KBM-7 (cell line): ENCODE data around the gene RCC2.
"Not testable (repeated sequence)": the region's sequence is repeated elsewhere in the genome, so short reads cannot be mapped to it uniquely, and the experiment has no call there.

Source experiments
- DNase-seq: peaks from one replicate; pipeline ENCODE4 v3.0.0-alpha.2; 2015
- in situ Hi-C: fragments of 300-500 bp; cut with MboI; formaldehyde crosslinking; loops from 2 replicates; pipeline ENCODE4 v1.14.3; 2020; ENCODE audit warnings: low sequenced_read_pairs, low pct_unique_long_range_greater_than_20kb, mixed read lengths

Gene RCC2

DNA sequence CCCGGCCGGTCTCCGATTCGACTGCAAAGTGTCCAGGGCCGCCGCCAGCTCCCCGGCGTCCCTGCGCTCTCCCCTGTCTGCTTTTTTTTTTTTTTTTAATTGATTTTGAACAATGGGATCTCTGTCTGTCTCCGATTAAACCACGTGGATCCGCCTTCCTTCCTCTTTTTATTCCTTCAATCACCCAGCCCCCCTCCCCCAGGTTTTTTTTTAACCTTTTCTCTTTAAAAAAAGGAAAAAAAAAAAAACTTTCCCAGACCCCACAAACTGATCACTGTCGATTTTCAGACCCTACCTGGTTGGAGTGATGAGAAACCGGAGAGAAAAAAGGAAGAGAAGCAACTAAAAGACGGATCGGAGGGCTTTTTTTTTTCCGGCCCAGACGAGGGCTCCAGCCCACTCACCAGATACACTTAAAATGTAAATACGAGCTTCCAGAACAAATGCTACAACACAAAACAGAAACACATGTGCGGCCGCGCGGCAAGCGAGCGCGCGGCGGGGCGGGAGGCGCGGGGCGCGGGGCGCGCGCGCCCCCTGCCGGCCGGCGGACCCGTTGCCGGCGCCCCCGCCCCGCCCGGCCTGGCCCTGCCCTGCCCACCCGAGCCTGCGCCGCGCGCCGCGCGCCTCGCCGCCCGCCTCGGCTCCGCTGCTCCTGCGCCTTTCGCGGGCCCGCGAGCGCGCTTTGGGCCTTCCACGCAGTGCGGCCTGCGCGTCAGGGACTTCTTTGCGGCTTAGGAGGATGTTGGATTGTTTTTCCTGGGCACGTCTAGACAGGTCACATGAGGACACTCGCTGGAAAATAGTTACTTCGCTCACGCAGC is at the start of gene RCC2:
Gene RCC2, minus strand, starts transcription at position 428 of the 824 bp plus-strand sequence. CDS start 1,163 bp downstream, outside the sequence.
- in situ Hi-C loops = no loop called here
- peak; percentile 87 for DNase-seq

DNA sequence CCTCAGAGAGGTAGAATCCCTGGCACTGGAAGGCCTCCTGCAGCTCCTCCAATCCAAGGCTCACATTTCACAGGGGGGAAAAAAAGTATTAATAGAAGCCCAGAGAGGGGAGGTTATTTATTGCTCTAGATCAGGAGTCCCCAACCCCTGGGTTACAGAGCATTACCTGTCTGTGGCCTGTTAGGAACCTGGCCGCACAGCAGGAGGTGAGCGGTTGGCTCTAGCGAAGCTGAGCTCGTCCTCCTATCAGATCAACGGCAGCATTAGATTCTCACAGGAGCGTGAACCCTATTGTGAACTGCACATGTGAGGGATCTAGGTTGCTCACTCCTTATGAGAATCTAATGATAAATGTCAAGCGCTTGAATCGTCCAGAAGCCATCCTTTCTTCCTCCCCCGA is 46.8 kb upstream of the RCC2 start:
- in situ Hi-C loops = no loop called here

DNA sequence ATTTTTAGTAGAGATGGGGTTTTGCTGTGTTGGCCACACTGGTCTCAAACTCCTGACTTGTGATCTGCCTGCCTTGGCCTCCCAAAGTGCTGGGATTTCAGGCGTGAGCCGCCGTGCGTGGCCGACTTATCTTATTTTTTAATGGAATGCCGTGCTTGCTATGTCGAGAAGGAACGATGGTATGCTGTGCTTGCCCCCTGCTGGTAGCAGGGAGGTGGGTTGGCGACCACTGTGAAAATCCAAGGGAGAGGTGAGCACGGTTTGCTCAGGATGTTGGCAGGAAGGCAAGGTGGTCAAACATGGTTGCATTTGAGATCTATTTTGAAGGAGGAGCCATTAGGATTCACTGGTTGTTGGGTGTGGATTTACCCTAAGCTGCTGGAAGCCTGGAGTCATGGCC is 45.8 kb upstream of the RCC2 start:
- in situ Hi-C loops = no loop called here
- peak; percentile 44 for DNase-seq

More for the DNA sequence above, 46.8 kb upstream of the RCC2 start:
- no peak for DNase-seq

DNA sequence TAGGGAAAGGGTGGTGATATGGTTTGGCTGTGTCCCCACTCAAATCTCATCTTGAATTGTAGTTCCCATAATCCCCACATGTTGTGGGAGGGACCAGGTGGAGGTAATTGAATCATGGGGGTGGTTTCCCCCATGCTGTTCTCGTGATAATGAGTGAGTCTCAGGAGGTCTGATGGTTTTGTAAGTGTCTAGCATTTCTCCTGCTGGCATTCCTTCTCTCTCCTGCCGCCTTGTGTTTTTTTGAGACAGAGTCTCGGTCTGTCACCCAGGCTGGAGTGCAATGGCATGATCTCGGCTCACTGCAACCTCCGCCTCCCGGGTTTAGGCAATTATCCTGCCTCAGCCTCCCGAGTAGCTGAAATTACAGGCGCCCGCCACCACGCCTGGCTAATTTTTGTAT is 42.5 kb upstream of the RCC2 start:
- DNase-seq, in situ Hi-C loops: not testable (repeated sequence)

DNA sequence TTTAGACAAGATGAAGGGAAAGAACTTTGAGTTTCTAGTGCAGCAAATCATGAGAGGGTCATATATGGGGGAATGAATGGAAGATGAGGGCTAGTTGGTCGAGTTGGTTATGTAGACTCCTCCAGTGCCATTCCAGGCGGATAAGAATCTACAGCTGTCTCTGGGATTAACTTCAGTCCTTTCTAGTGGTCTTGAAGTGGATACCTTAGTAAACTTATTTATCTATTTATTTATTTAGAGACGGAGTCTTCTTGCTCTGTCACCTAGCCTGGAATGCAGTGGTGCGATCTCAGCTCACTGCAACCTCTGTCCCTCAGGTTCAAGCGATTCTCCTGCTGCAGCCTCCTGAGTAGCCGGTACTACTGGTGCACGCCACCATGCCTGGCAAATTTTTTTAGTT is 41.4 kb upstream of the RCC2 start:
- in situ Hi-C loops = no loop called here
- no peak for DNase-seq

DNA sequence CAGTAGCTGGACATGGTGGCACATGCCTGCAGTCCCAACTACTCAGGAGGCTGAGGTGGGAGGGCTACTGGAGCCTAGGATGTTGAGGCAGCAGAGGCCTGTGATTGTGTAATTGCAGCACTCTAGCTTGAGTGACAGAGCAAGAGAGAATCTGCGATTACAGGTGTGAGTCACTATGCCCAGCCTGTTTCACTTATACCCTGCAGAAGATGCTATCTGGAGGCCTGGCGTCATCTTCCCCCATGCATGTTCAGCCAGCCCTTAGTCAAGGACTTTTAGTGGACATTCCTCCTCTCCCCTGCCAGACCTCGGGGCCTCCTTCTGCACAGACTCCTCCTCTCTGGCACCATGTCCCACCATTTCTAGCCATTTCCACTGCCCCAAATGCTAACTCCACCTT is 36.3 kb upstream of the RCC2 start:
- no peak for DNase-seq
- in situ Hi-C loops = no loop called here

DNA sequence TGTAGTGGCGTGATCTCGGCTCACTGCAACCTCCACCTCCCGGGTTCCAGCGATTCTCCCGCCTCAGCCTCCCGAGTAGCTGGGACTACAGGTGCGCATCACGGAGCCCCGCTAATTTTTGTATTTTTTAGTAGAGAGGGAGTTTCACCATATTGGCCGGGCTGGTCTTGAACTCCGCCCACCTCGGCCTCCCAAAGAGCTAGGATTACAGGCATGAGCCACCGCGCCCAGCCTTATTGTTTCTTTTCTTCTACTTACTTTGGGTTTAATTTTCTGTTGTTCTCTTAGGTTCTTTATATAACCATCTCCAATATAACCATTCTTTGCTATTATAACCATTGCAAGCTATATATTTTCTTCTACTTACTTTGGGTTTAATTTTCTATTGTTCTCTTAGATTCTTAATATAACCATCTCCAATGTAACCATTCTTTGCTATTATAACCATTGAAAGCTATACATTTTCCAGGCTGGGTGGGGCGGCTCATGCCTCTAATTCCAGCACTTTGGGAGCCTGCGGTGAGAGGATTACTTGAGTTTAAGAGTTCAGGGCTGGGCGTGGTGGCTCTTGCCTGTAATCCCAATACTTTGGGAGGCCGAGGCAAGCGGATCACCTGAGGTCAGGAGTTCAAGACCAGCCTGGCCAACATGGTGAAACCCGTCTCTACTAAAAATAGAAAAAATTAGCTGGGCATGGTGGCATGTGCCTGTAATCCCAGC is 35.5 kb upstream of the RCC2 start:
- DNase-seq, in situ Hi-C loops: not testable (repeated sequence)

DNA sequence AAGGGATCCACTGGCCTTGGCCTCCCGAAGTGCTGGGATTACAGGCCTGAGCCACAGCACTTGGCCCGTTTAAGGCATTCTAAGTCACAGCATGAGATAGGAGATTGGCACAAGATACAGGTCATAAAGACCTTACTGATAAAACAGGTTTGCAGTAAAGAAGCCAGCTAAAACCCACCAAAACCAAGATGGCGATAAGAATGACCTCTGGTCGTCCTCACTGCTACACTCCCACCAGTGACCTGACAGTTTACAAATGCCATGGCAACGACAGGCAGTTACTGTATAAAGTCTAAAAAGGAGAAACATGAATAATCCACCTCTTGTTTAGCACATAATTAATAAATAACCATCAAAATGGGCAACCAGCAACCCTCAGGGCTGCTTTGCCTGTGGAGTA is 33.3 kb upstream of the RCC2 start:
- in situ Hi-C loops = no loop called here
- DNase-seq = no peak

DNA sequence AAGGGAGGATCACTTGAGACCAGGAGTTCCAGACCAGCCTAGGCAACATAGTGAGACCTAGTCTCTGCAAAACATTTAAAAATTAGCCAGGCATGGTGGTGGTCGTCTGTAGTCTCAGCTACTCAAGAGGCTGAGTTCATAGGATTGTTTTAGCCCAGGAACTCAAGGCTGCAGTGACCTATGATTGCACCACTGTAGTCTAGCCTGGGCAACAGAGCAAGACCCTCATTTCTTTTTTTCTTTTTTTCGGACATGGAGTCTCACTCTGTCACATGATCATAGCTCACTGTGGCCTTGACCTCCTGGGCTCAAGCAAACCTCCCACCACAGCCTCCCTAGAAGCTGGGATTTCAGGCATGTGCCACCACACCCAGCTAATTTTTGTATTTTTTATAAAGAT is 31.9 kb upstream of the RCC2 start:
- in situ Hi-C loops = no loop called here
- DNase-seq = no peak

DNA sequence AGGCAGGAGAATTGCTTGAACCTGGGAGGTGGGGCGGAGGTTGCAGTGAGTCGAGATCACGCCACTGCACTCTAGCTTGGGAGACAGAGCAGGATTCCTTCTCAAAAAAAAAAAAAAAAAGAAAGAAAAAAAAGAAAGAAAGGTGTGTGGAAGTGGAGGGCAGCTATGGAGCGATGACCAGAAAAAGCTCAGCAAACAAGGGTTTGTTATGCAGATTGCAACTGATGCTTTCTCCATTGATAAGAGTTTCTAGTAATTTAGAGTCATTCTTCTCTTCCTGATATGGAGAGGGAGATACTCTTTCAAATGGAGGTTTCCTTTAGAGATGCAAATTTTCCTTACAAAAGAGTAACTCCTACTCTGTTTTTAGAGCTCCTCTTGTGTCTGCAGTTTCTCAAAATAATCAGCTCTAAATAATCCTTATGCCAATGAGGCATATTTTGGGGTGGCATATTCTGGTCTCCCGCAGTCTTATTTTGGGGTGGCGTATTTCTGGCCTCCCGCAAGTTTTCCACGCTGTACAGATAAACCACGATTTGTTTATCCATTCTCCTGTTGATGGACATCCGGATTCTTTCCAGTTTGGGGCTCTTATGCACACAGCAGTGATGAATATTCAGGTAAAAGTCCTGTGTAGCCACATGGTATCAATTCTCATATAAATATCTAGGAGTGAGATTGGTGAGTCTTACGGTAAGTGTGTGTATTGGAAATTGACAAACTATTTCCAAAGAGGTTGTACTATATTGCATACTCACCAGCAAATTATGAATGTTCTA is 30.7 kb upstream of the RCC2 start:
- in situ Hi-C loops = no loop called here
- no peak for DNase-seq

DNA sequence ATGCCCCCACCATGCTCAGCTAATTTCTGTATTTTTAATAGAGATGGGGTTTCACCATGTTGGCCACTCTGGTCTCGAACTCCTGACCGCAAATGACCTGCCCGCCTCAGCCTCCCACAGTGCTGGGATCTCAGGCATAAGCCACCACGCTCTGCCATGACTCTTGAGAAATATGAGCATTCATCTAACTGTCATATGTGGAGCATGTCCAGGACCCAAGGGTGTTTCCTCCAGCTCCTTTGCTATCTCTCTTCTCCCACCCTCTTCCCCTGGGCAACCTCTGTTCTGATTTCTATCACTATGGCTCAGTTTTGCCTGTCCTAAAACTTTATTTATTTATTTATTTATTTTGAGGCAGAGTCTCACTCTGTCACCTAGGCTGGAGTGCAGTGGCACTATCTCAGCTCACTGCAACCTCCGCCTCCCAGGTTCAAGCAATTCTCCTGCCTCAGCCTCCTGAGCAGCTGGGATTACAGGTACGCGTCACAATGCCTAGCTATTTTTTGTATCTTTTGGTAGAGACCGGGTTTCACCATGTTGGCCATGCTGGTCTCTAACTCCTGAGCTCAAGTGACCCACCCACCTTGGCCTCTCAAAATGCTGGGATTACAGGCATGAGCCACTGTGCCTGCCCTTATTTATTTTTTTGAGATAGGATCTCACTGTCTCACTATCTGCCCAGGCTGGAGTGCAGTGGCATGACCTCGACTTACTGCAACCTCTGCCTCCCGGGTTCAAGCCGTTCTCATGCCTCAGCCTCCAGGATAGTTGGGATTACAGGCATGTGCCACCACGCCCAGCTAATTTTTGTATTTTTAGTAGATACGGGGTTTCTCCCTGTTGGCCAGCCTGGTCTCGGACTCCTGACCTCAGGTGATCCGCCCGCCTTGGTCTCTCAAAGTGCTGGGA is 29.1 kb upstream of the RCC2 start:
- DNase-seq, in situ Hi-C loops: not testable (repeated sequence)

DNA sequence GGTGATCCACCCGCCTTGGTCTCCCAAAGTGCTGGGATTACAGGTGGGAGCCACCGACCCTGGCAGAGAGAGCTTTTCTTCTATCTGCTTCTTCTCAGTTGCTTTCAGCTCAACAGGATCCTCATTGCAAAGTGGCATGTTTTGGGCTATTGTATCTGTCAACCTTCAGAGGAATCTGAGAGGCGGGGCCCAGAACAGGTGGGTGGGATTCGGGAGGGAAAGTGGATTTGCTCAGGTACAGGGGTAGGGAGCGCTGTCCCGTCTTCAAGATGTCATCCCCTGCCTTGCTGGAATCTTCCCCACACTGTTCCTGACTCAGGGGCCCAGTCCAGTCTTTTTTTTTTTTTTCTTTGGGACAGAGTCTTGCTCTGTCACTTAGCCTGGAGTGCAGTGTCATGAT is 26.9 kb upstream of the RCC2 start:
- in situ Hi-C loops = no loop called here
- DNase-seq = no peak

DNA sequence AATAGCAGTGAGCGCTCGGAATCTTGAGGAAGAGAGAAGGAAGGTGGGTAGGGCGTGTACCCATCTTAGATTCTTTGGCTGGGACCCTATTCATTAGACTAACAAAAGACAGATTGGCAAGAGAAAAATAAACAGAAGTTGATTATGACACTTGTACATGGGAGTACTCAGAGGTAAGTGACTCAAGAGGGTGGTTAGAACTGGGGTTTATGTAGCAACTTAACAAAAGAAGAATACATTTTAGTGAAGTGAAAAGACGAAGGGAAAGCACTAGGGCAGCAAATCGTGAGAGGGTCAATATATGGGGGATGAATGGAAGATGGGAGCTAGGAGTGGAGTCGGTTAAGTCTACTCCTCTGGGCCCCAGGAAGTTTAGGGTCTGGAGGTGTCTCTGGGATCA is 25.8 kb upstream of the RCC2 start:
- in situ Hi-C loops = no loop called here
- DNase-seq = no peak

DNA sequence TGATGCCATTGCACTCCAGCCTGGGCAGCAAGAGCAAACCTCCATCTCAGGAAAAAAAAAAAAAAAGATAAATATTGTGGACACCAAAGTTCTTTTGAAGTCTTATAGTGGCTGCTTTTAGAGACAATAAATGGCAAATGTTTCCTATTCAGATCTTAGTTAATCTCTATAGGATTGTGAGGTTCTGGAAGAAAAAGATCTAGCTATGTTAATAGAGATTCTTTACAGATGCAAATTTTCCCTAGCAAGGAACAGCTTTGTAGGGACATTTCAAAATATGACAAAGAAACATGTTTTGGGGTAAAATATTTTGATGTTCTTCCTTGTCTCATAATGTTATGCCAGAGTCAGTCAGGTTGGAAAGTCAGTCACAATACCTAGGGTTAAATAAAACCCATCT is 24.5 kb upstream of the RCC2 start:
- in situ Hi-C loops = no loop called here
- DNase-seq = no peak

DNA sequence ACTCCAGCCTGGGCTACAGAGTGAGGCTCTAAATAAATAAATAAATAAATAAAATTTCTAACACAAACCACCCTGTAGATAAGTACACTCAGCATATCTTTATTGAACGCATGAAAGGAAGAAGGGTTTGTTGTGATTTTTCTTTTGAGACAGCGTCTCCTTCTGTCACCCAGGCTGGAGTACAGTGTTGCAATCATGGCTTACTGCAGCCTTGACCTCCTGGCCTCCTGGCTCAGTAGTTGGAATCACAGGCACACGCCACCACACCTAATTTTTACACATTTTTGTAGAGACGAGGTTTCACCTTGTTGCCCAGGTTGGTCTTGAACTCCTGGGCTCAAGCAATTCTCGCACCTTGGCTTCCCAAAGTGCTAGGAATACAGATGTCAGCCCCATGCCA is 23.2 kb upstream of the RCC2 start:
- in situ Hi-C loops = no loop called here
- DNase-seq = no peak

DNA sequence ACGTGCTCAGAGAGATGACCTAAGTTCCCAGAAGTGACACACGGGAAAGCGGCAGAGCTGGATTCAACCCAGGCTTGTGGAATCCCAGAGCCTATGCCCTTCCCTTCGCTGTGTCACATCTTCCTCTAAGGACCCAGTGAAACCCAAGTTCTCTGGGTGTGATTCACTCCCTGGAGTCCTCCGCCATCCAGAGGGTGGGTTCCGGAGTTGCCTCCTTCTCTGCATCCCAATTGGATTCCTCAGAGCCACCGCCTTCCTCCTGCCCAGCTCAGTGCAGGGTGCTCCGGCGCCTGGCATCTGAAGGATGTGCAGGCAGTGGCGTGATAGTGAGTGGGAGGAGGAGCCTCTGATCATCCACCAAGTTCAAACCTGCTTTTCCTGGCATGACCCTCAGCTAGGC is 20.7 kb upstream of the RCC2 start:
- no peak for DNase-seq
- in situ Hi-C loops = no loop called here

DNA sequence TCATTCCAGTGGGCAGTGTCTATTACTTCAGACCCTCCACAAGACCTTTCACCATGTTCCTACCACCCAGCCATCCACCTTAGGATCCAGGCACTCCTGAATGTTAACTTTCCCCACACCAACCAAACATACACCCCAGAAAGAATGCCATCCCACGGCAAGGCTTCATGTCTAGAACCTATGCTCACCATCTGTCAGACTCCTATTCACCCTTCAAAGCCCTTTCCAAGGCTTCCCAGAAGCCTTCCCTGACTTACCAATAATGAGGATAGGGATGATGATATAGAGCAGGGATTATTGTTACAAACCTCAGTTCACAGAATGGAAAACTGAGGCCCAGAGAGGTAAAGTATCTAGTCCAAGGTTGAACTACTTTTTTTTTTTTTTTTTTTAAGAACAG is 19.3 kb upstream of the RCC2 start:
- DNase-seq = no peak
- in situ Hi-C loops = no loop called here

DNA sequence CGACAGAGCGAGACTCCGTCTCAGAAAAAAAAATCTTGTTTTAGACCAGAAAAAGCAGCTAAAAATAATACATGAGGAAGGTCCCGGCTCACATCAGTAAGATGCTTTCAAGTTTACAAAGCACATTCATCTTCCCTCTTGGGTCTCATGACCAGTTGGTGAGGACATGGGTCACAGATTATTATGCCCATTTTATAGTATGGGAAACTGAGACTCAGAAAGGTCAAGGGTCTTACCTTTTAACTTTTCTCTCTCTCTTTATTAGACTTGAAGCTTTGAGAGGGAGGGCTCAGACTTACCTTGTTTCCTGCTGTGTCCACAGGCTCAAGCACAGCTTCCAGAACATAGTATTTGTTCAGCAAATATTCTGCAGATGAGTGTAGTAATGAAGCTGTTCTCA is 13.2 kb upstream of the RCC2 start:
- in situ Hi-C loops = no loop called here
- DNase-seq = no peak

DNA sequence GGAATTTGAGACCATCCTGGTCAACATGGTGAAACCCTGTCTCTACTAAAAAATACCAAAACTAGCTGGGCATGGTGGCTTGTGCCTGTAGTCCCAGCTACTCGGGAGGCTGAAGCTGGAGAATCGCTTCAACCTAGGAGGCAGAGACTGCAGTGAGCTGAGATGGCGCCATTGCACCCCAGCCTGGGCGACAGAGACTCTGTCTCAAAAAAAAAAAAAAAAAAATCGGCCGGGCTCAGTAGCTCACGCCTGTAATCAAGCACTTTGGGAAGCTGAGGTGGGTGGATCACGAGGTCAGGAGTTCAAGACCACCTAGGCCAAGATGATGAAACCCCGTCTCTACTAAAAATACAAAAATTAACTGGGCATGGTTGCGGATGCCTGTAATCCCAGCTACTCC is 12.7 kb upstream of the RCC2 start:
- in situ Hi-C loops, DNase-seq: not testable (repeated sequence)
